Endothelial cell of umbilical vein (primary cell): ENCODE data around the gene C1R.

Source experiments
- CTCF ChIP-seq, 2 donors: IDR thresholded peaks; 1 replicate in 1 of 2; 2 replicates in 1 of 2; pipeline ENCODE4 v1.5.1; 2011; ENCODE audit warnings: low read length in 2 of 2, mild to moderate bottlenecking in 2 of 2, moderate library complexity in 2 of 2, control low read depth in 1 of 2, inconsistent platforms in 1 of 2, low read depth in 1 of 2; ENCODE audit not compliant: insufficient read depth in 1 of 2; ENCODE audit errors: extremely low read depth in 1 of 2
- EZH2 ChIP-seq: IDR thresholded peaks from 2 replicates; pipeline ENCODE4 v1.6.1; 2012; ENCODE audit warnings: borderline replicate concordance, low read depth, mild to moderate bottlenecking, moderate library complexity, low read length, inconsistent platforms; ENCODE audit not compliant: severe bottlenecking
- FOS ChIP-seq: IDR thresholded peaks from 2 replicates; pipeline ENCODE4 v1.6.1; 2011; ENCODE audit warnings: mild to moderate bottlenecking, low read length, moderate library complexity, borderline replicate concordance; ENCODE audit not compliant: insufficient read depth
- MAX ChIP-seq: IDR thresholded peaks from 2 replicates; pipeline ENCODE4 v1.6.1; 2011; ENCODE audit not compliant: insufficient read depth, insufficient read length
- MYC ChIP-seq: IDR thresholded peaks from one replicate; pipeline ENCODE4 v1.6.1; 2011; ENCODE audit warnings: mild to moderate bottlenecking, low read depth, low read length
- POLR2A ChIP-seq: IDR thresholded peaks from 2 replicates; pipeline ENCODE4 v1.6.1; 2012; ENCODE audit warnings: low read depth, mild to moderate bottlenecking, control low read depth, low read length
- POLR2AphosphoS5 ChIP-seq: IDR thresholded peaks from 2 replicates; pipeline ENCODE4 v1.6.1; 2012; ENCODE audit warnings: low read depth, mild to moderate bottlenecking, control low read depth, low read length, moderate library complexity; ENCODE audit not compliant: insufficient read depth

- TF ChIP-seq CTCF (IDR thresholded peaks at IDR 0.05; ENCODE audit: extremely low read depth in 1 of 2, insufficient read depth in 1 of 2, low read depth in 1 of 2, low read length in 2 of 2): no peak
- no peak for TF ChIP-seq MYC
- TF ChIP-seq POLR2A: no peak
- TF ChIP-seq EZH2: no peak
- TF ChIP-seq FOS: no peak
- no peak for TF ChIP-seq MAX
- TF ChIP-seq POLR2AphosphoS5: no peak
These were observed 23.3 kb downstream of the C1R start for GRCh38 chr12:7068994-7069346.
